Measurements from ENCODE around the gene RPS5.

RPS5 gene

DNA sequence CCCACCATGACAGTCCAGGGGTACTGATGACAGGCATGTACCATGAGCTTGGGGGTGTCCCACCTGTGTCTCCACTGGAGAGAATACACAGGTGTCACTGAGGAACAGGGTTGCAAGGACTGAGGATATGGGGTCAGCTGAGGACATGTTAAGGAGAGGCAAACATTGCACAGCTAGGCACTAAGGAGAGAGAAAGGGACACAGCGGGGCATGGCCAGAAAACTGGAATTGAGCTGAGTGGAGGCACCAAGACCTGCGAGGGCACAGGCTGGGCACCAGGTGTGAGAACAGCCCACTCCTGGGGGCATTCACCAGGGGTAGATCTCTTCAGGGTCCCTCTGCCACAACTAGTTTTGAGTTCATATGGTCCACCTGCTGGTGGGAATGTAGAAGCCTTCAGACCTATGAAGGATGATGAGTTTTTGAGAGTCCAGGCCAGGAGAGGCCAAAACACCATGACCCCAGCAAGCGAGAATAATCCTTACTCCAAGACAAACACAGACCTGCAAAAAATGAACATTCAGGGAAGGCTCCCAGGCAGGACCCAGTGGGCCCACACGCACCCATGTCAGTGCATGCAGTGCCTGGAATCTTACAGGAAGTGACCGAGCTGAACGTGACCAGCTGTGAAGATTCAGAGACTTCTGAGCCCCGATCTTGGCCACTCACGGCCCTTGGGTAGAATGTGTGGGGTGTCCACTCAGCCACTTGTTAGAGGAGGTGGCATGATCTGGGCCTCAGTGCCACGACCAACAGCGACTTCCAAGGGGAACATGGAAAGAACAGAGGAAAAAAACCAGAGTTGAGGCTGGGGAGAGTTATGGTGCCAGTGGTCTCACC lies 20.0 kb downstream of the RPS5 start:
- peaks cover 1 to 8% of the 10 kb centered on the region in 2 donors for H3K36me3 ChIP-seq (replicated peaks in 1 of 2; ENCODE audit: control insufficient read depth in 2 of 2, insufficient read depth in 2 of 2, low read length in 2 of 2)
- H4K8ac ChIP-seq (ENCODE audit: low read depth, low read length), result no peak overlapping the region
- H3K27ac ChIP-seq (replicated peaks; ENCODE audit: low read length), result peak overlapping the region; percentile 93
- H2BK5ac ChIP-seq (ENCODE audit: low read length), result peak overlapping the region; percentile 75
- H3K4me3 ChIP-seq (ENCODE audit: low read length in 2 of 2), result peak overlapping the region; percentile 27 to 84
- H3K9me3 ChIP-seq (replicated peaks in 1 of 2; ENCODE audit: control insufficient read depth in 2 of 2, insufficient read depth in 1 of 2, low read depth in 1 of 2, low read length in 2 of 2), result peaks cover 2 to 18% of the 10 kb centered on the region in 2 donors
- peak overlapping the region; percentile 14 for H3K23ac ChIP-seq (ENCODE audit: low read depth, low read length, poor library complexity)
- H3K4me1 ChIP-seq (ENCODE audit: control insufficient read depth in 2 of 2, insufficient read depth in 1 of 2, low read depth in 1 of 2, low read length in 2 of 2), result peaks cover 14 to 20% of the 10 kb centered on the region in 2 donors
- no peak overlapping the region for H2BK12ac ChIP-seq (ENCODE audit: low read length)
- no peak overlapping the region for H3K4ac ChIP-seq (ENCODE audit: low read length)
- peaks cover 9% of the 10 kb centered on the region for H3K79me1 ChIP-seq (ENCODE audit: low read depth, low read length)
- no peak overlapping the region for H2BK15ac ChIP-seq (ENCODE audit: low read length)
- H3K4me2 ChIP-seq (ENCODE audit: insufficient read depth, low read length, poor library complexity, severe bottlenecking), result peak overlapping the region; percentile 92
- no peak for DNase-seq (ENCODE audit: low spot score)
- peak overlapping the region; percentile 88 for H2AK5ac ChIP-seq (ENCODE audit: low read depth, low read length)
- H3K18ac ChIP-seq (ENCODE audit: low read length), result no peak overlapping the region
- no peak overlapping the region for H2BK120ac ChIP-seq (ENCODE audit: low read depth, low read length)
- WGBS, 2 donors (ENCODE audit: extremely low coverage in 2 of 2, insufficient read length in 2 of 2, insufficient replicate concordance in 1 of 2), result no CpG with 5 or more reads among the region's 10 CpGs
- H2AFZ ChIP-seq (ENCODE audit: low read length), result no peak overlapping the region
- H3K9ac ChIP-seq (ENCODE audit: low read depth, low read length, poor library complexity), result no peak overlapping the region
- H3K27me3 ChIP-seq (ENCODE audit: control insufficient read depth in 3 of 3, insufficient read depth in 3 of 3, low read depth in 1 of 3, low read length in 3 of 3), result no peaks in the 10 kb centered on the region
- no peak overlapping the region for H3K14ac ChIP-seq (ENCODE audit: low read length)
- H4K91ac ChIP-seq (ENCODE audit: low read depth, low read length, poor library complexity), result no peak overlapping the region

DNA sequence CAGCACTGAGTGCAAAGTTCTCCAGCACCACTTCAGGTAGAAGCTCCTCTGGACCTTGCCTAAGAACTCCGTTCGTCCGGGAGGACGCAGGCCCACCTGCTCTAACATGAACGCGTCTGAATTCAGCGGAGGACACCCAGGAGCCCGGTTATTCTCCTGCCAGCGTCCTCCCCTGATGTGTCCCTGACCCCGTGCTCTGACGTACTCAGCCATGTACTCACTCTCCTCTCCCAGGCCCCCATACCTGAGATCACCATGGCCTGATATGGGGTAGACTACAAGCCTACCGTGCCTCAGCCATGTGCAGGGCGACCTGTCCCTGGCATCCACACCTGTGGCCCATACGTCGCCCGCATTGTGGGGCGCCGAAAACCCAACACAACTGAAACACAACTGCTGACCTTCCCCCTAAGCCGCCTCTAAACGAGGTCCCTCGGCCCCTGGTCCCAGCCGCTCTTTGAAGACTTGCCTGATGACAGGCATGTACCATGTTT lies 20.6 kb downstream of the RPS5 start:
- peak overlapping the region; percentile 87 for H3K4ac ChIP-seq (ENCODE audit: low read length)
- H3K36me3 ChIP-seq (replicated peaks in 1 of 2; ENCODE audit: control insufficient read depth in 2 of 2, insufficient read depth in 2 of 2, low read length in 2 of 2), result peaks cover 1 to 8% of the 10 kb centered on the region in 2 donors
- H3K9me3 ChIP-seq (replicated peaks in 1 of 2; ENCODE audit: control insufficient read depth in 2 of 2, insufficient read depth in 1 of 2, low read depth in 1 of 2, low read length in 2 of 2), result peaks cover 2 to 12% of the 10 kb centered on the region in 2 donors
- H2AK5ac ChIP-seq (ENCODE audit: low read depth, low read length), result peak overlapping the region; percentile 88
- peaks cover 13 to 18% of the 10 kb centered on the region in 2 donors for H3K4me1 ChIP-seq (ENCODE audit: control insufficient read depth in 2 of 2, insufficient read depth in 1 of 2, low read depth in 1 of 2, low read length in 2 of 2)
- H3K18ac ChIP-seq (ENCODE audit: low read length), result peak overlapping the region; percentile 99
- no peak overlapping the region for H4K91ac ChIP-seq (ENCODE audit: low read depth, low read length, poor library complexity)
- peak overlapping the region; percentile 84 to 87 for H3K4me3 ChIP-seq (ENCODE audit: low read length in 2 of 2)
- peak overlapping the region; percentile 93 for H3K27ac ChIP-seq (replicated peaks; ENCODE audit: low read length)
- no CpG with 5 or more reads among the region's 22 CpGs for WGBS, 2 donors (ENCODE audit: extremely low coverage in 2 of 2, insufficient read length in 2 of 2, insufficient replicate concordance in 1 of 2)
- H4K8ac ChIP-seq (ENCODE audit: low read depth, low read length), result no peak overlapping the region
- peak overlapping the region; percentile 92 for H3K4me2 ChIP-seq (ENCODE audit: insufficient read depth, low read length, poor library complexity, severe bottlenecking)
- H2BK5ac ChIP-seq (ENCODE audit: low read length), result peak overlapping the region; percentile 75
- peak overlapping the region; percentile 89 for H3K9ac ChIP-seq (ENCODE audit: low read depth, low read length, poor library complexity)
- H2AFZ ChIP-seq (ENCODE audit: low read length), result peak overlapping the region; percentile 93
- no peak overlapping the region for H2BK120ac ChIP-seq (ENCODE audit: low read depth, low read length)
- H3K79me1 ChIP-seq (ENCODE audit: low read depth, low read length), result peaks cover 8% of the 10 kb centered on the region
- peak overlapping the region; percentile 97 for H3K23ac ChIP-seq (ENCODE audit: low read depth, low read length, poor library complexity)
- H2BK15ac ChIP-seq (ENCODE audit: low read length), result peak overlapping the region; percentile 10
- no peak for DNase-seq (ENCODE audit: low spot score)
- H2BK12ac ChIP-seq (ENCODE audit: low read length), result no peak overlapping the region
- H3K14ac ChIP-seq (ENCODE audit: low read length), result peak overlapping the region; percentile 91
- no peaks in the 10 kb centered on the region for H3K27me3 ChIP-seq (ENCODE audit: control insufficient read depth in 3 of 3, insufficient read depth in 3 of 3, low read depth in 1 of 3, low read length in 3 of 3)

DNA sequence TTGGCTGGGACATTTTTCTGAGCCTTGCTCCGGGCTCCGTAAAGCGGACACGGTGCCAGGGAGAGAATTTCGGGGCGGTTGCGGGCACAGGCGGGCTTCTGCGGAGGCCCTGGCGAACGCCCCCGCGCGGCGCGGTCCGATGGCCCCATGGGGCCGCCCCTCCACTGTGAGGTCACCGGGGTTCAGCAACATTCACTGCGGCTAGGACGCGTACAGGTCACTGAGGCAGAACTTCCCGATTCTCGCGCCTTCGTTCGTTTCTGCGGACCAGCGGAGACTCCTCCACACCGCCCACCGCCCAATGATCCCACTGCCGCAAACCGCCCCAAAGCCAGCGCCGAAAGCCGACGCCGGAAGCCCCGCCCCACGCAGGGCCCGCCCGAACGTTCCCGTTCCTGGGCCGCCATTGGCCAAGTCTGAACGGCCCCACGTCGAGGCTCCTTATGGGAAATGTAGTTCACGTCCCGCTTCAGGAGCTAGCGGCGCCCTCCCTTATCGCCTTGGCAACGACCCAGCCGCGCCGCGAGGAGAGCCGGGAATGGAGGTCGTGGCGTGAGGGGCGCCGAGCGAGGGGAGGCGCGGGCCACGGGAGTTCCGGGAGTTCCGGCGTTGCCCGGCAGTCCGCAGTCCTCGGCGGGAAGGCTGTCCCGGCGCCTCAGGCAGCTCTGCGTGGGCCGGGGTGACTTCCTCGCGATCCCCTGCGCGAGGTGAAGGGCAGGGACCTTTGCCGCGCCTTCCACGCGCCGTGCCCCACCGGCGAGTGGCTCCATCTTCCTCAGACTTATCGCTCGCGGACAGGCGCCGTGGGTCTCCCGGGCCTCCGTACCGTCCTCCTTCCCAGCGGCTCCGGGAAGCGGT lies 21.3 kb downstream of the RPS5 start, which contains the start of gene ZNF584:
Gene ZNF584, plus strand, starts transcription at position 498 of the 858 bp plus-strand sequence. CDS start 499 bp downstream, outside the sequence.
- DNase-seq (ENCODE audit: low spot score), result peak; percentile 95
- Histone ChIP-seq H3K4ac (ENCODE audit: low read length) (peak within 1 kb of the TSS; percentile 97), H4K91ac (ENCODE audit: low read depth, low read length, poor library complexity) (no peak within 1 kb of the TSS), H2AFZ (ENCODE audit: low read length) (peak within 1 kb of the TSS; percentile 93), H3K4me2 (ENCODE audit: insufficient read depth, low read length, poor library complexity, severe bottlenecking) (peak within 1 kb of the TSS; percentile 95), H3K9ac (ENCODE audit: low read depth, low read length, poor library complexity) (peak within 1 kb of the TSS; percentile 99), H4K8ac (ENCODE audit: low read depth, low read length) (peak within 1 kb of the TSS; percentile 96), H2BK15ac (ENCODE audit: low read length) (peak within 1 kb of the TSS; percentile 10), H2BK120ac (ENCODE audit: low read depth, low read length) (peak within 1 kb of the TSS; percentile 87), H2AK5ac (ENCODE audit: low read depth, low read length) (peak within 1 kb of the TSS; percentile 93), H3K14ac (ENCODE audit: low read length) (peak within 1 kb of the TSS; percentile 94), H3K18ac (ENCODE audit: low read length) (peak within 1 kb of the TSS; percentile 99), H2BK12ac (ENCODE audit: low read length) (peak within 1 kb of the TSS; percentile 73), H3K27ac (replicated peaks; ENCODE audit: low read length) (peak within 1 kb of the TSS; percentile 93), H3K4me3 (ENCODE audit: low read length in 2 of 2) (peak within 1 kb of the TSS; percentile 84 to 97), H3K27me3 (ENCODE audit: control insufficient read depth in 3 of 3, insufficient read depth in 3 of 3, low read depth in 1 of 3, low read length in 3 of 3) (no peaks in the 10 kb centered on the region), H3K9me3 (replicated peaks in 1 of 2; ENCODE audit: control insufficient read depth in 2 of 2, insufficient read depth in 1 of 2, low read depth in 1 of 2, low read length in 2 of 2) (peaks cover 0 to 6% of the 10 kb centered on the region in 2 donors), H3K23ac (ENCODE audit: low read depth, low read length, poor library complexity) (peak within 1 kb of the TSS; percentile 97), H3K36me3 (replicated peaks in 1 of 2; ENCODE audit: control insufficient read depth in 2 of 2, insufficient read depth in 2 of 2, low read length in 2 of 2) (peaks cover 0 to 1% of the 10 kb centered on the region in 2 donors), H3K79me1 (ENCODE audit: low read depth, low read length) (peaks cover 8% of the 10 kb centered on the region), H3K4me1 (ENCODE audit: control insufficient read depth in 2 of 2, insufficient read depth in 1 of 2, low read depth in 1 of 2, low read length in 2 of 2) (peaks cover 13 to 18% of the 10 kb centered on the region in 2 donors), H2BK5ac (ENCODE audit: low read length) (peak within 1 kb of the TSS; percentile 95)
- WGBS, 2 donors (ENCODE audit: extremely low coverage in 2 of 2, insufficient read length in 2 of 2, insufficient replicate concordance in 1 of 2), result no CpG with 5 or more reads among the region's 100 CpGs

Data from neuronal stem cell (in vitro differentiated cells).